OCI-LY3 (cell line): Measurements from ENCODE around the gene SLC29A2.

Experiments
- H2AFZ ChIP-seq: fragments of 200-600, 300-600 bp; shearing (Covaris generic); 2 replicates; pipeline ENCODE4 v1.6.0; 2014; ENCODE audit warnings: antibody characterized with exemption, low read depth, low read length
- H3K27ac ChIP-seq: fragments of 200-600, 300-600 bp; sonication (generic); 2 replicates; pipeline ENCODE4 v1.5.1; 2014; ENCODE audit warnings: mild to moderate bottlenecking, low read length, moderate library complexity, mixed read lengths
- H3K27me3 ChIP-seq: fragments of 200-600, 300-600 bp; sonication (generic); 2 replicates; pipeline ENCODE4 v1.6.1; 2014; ENCODE audit warnings: low read depth, low read length, mixed read lengths
- H3K36me3 ChIP-seq: fragments of 200-600, 300-600 bp; sonication (generic); replicated peaks from 2 replicates; pipeline ENCODE3; 2014; ENCODE audit warnings: low read depth, low read length, mixed read lengths
- H3K4me1 ChIP-seq: fragments of 300-600, 200-600 bp; sonication (generic); 2 replicates; pipeline ENCODE4 v1.6.1; 2014; ENCODE audit warnings: low read length, mixed read lengths
- H3K4me2 ChIP-seq: fragments of 200-600, 300-600 bp; sonication (generic); 2 replicates; pipeline ENCODE4 v1.6.1; 2014; ENCODE audit warnings: low read length, mixed read lengths
- H3K4me3 ChIP-seq: fragments of 300-600, 200-600 bp; sonication (generic); 2 replicates; pipeline ENCODE4 v1.5.1; 2014; ENCODE audit warnings: antibody characterized with exemption, mild to moderate bottlenecking, low read length, moderate library complexity
- H3K79me2 ChIP-seq: fragments of 300-600, 200-600 bp; shearing (Covaris generic); 2 replicates; pipeline ENCODE4 v1.6.1; 2014; ENCODE audit warnings: mild to moderate bottlenecking, low read length, mixed read lengths
- H3K9ac ChIP-seq: fragments of 300-600, 200-600 bp; shearing (Covaris generic); 2 replicates; pipeline ENCODE4 v1.6.0; 2014; ENCODE audit warnings: mild to moderate bottlenecking, low read length, moderate library complexity
- H3K9me3 ChIP-seq: fragments of 200-600, 300-600 bp; shearing (Covaris generic); 2 replicates; pipeline ENCODE4 v1.6.1; 2014; ENCODE audit warnings: low read length, mixed read lengths; ENCODE audit not compliant: insufficient read depth
- H4K20me1 ChIP-seq: fragments of 200-600, 300-600 bp; sonication (generic); 2 replicates; pipeline ENCODE4 v1.6.1; 2016; ENCODE audit warnings: low read length, mixed read lengths; ENCODE audit not compliant: insufficient read depth
- EZH2phosphoT487 ChIP-seq: fragments of 200-600 bp; shearing (Covaris generic); IDR thresholded peaks from 2 replicates; pipeline ENCODE4 v1.6.1; 2018; ENCODE audit warnings: antibody characterized with exemption, mixed run types, low read depth
- TF ChIP-seq, protein P1 (sequence below): fragments of 200-600, 300-600 bp; sonication (generic); IDR thresholded peaks from 2 replicates; pipeline ENCODE4 v1.5.1; 2014; ENCODE audit warnings: antibody characterized with exemption, low read length, low read depth

The SLC29A2 gene

DNA sequence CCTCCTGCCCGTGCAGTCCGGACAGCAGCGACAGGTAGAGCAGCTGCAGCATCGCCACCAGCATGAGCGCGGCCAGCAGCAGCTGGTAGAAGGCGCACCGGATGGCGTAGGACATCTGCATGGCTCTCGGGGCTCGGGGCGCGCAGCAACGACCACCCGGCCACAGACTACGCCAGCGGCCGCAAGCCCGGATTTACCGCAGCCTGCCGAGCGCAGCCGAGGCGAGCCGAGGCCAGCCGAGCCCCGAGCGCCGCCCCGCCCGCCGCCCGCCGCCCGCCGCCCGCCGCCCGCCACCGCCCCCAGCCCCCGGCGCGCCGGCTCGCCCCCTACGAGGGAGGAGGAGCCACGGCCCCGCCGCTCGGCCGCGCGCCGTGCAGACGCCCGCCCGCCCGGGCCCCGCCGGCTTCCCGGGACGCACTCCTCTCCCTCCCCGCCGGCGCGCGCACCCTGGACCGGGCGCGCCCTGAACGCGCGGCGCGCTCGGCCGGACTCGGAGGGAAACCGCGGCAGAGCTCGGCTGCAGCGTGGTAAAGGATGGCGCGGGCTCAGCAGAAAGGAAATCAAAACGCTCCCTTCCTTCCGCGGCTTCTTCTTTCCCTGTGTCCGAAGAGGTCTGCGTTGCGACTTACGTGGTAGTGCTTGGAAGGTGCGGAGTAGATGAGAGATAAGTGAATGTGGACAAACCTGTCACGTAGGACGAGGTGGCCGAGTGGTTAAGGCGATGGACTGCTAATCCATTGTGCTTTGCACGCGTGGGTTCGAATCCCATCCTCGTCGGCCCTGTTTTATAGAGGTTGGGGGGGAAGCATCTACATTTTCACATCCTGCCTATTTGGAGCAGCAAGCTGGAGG is 23.9 kb downstream of the SLC29A2 start, which contains the start of gene B4GAT1:
Gene B4GAT1, minus strand, starts transcription at position 205 of the 852 bp plus-strand sequence. Its CDS starts 84 bp downstream, at position 121.
- Histone ChIP-seq H3K9ac (peak within 1 kb of the TSS; percentile 89), H3K4me1 (peaks cover 28% of the 10 kb centered on the region), H3K79me2 (peaks cover 26% of the 10 kb centered on the region)

DNA sequence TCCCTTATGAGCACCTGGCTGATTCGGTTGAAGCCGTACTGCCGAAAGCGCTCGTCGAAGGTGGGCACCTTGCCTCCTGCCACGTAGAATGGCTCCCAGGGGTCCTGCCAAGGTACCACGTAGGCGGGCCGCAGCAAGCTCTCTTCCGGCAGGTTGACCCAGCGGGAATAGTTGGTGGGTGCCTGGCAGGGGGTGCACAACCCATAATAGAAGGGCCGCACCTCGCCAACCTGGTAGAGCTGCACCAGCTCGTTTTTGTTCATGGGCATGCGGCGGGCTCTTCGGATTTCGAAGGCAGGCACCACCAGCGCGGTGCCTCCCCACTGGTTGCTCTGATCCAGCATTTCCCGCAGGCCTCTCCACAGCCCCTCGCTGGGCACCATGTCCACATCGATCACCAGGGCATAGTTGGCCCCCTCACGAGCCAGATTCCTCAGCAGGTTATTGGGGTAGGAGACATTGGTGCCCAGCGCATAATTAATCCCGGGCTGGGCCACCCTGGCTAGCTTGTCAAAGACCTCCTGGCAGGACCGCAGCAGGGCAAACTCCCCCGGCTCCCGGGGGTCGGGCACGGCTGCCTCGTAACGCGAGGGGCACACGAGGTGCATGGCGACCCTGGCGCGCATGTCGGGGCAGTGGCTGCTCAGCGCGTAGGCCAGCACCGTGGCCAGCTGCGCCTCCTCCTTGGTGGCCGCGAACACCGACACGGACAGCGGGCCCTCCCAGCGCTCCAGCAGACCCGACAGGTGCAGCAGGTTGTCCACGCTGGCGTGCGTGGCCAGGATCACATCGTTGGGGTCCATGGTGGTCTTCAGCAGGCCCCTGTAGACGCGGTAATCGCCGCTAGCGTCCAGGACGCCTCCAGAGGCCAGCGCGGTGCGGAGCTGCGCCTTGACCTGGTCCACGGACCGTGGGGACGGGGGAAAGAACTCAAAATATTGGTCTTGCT is 24.8 kb downstream of the SLC29A2 start:
- Histone ChIP-seq H3K27ac (peak overlapping the region; percentile 37; the same call in 1 of the 2 replicates), H2AFZ (peak overlapping the region; percentile 94)

More for the DNA sequence above, 23.9 kb downstream of the SLC29A2 start, which contains the start of gene B4GAT1:
- no peaks in the 10 kb centered on the region for H3K9me3 ChIP-seq
- H3K36me3 ChIP-seq = peaks cover 5% of the 10 kb centered on the region
- H4K20me1 ChIP-seq = no peaks in the 10 kb centered on the region
- peak within 1 kb of the TSS; percentile 99 for H3K4me3 ChIP-seq
- no peaks in the 10 kb centered on the region for H3K27me3 ChIP-seq
- peak within 1 kb of the TSS; percentile 94 for H2AFZ ChIP-seq
- peak within 1 kb of the TSS; percentile 94 for H3K4me2 ChIP-seq
- peak within 1 kb of the TSS; percentile 57 for H3K27ac ChIP-seq
- no peak for TF ChIP-seq EZH2phosphoT487
- TF ChIP-seq, protein P1, sequence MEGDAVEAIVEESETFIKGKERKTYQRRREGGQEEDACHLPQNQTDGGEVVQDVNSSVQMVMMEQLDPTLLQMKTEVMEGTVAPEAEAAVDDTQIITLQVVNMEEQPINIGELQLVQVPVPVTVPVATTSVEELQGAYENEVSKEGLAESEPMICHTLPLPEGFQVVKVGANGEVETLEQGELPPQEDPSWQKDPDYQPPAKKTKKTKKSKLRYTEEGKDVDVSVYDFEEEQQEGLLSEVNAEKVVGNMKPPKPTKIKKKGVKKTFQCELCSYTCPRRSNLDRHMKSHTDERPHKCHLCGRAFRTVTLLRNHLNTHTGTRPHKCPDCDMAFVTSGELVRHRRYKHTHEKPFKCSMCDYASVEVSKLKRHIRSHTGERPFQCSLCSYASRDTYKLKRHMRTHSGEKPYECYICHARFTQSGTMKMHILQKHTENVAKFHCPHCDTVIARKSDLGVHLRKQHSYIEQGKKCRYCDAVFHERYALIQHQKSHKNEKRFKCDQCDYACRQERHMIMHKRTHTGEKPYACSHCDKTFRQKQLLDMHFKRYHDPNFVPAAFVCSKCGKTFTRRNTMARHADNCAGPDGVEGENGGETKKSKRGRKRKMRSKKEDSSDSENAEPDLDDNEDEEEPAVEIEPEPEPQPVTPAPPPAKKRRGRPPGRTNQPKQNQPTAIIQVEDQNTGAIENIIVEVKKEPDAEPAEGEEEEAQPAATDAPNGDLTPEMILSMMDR = no peak

GRCh38 chr11:66345316-66345649 is 26.3 kb downstream of the SLC29A2 start:
- TF ChIP-seq, protein P1 = no peak
- no peak for TF ChIP-seq EZH2phosphoT487
- no peaks in the 10 kb centered on the region for H3K27me3 ChIP-seq
- peaks cover 26% of the 10 kb centered on the region for H3K79me2 ChIP-seq
- H3K9ac ChIP-seq = peak overlapping the region; percentile 58
- no peaks in the 10 kb centered on the region for H3K9me3 ChIP-seq
- peaks cover 16% of the 10 kb centered on the region for H3K36me3 ChIP-seq
- H2AFZ ChIP-seq = peak overlapping the region; percentile 65
- peak overlapping the region; percentile 70 for H3K4me2 ChIP-seq
- H4K20me1 ChIP-seq = no peaks in the 10 kb centered on the region
- H3K4me3 ChIP-seq = peak overlapping the region; percentile 83
- H3K4me1 ChIP-seq = peaks cover 28% of the 10 kb centered on the region
- peak overlapping the region; percentile 13; the same call in 1 of the 2 replicates for H3K27ac ChIP-seq

More for the DNA sequence above, 24.8 kb downstream of the SLC29A2 start:
- H3K36me3 ChIP-seq = peaks cover 6% of the 10 kb centered on the region
- peak overlapping the region; percentile 99 for H3K4me3 ChIP-seq
- no peaks in the 10 kb centered on the region for H4K20me1 ChIP-seq
- TF ChIP-seq, protein P1 = no peak
- no peak for TF ChIP-seq EZH2phosphoT487
- no peaks in the 10 kb centered on the region for H3K27me3 ChIP-seq
- peaks cover 28% of the 10 kb centered on the region for H3K4me1 ChIP-seq
- H3K9ac ChIP-seq = peak overlapping the region; percentile 89
- H3K79me2 ChIP-seq = peaks cover 26% of the 10 kb centered on the region
- H3K9me3 ChIP-seq = no peaks in the 10 kb centered on the region
- H3K4me2 ChIP-seq = peak overlapping the region; percentile 94
